Body of pancreas (tissue), 4 donors: ENCODE results near the gene PRR5L.

Experiments
- POLR2A ChIP-seq, 3 donors: fragments of 450-650 bp; IDR thresholded peaks; one replicate each; pipeline ENCODE4 v1.6.1; 2016; ENCODE audit warnings: antibody characterized with exemption in 3 of 3, mild to moderate bottlenecking in 2 of 3
- TF ChIP-seq, protein P1 (sequence below), 7 experiments: fragments of 450-650 bp in 4 of 7; fragments of 200-600 bp in 3 of 7; sonication (generic) in 3 of 7; IDR thresholded peaks; one replicate each; pipeline ENCODE4 v1.5.1; 2016 to 2019; ENCODE audit warnings: antibody characterized with exemption in 7 of 7

DNA sequence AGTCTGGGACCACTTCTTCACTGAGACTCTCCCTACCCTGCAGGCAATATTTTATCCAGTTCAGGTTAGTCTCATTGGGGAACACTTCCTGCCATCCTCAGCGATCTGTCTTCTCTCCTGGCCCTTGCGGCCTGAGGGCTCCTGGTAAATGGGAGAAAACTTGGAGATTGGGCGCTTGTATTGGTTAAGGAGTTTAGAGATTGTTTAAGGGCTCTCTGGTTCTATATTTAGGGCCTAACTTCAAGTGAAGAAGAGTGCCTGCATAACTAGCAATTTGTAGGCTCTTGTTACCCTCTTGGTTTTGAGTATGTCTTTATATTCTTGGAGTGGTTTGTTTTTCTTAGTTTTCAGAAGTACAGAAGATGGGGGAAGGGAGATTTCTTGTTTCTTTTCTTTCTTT, 141.3 kb downstream of the PRR5L start:
- TF ChIP-seq POLR2A (IDR thresholded peaks at IDR 0.05): no peak
- TF ChIP-seq, protein P1, sequence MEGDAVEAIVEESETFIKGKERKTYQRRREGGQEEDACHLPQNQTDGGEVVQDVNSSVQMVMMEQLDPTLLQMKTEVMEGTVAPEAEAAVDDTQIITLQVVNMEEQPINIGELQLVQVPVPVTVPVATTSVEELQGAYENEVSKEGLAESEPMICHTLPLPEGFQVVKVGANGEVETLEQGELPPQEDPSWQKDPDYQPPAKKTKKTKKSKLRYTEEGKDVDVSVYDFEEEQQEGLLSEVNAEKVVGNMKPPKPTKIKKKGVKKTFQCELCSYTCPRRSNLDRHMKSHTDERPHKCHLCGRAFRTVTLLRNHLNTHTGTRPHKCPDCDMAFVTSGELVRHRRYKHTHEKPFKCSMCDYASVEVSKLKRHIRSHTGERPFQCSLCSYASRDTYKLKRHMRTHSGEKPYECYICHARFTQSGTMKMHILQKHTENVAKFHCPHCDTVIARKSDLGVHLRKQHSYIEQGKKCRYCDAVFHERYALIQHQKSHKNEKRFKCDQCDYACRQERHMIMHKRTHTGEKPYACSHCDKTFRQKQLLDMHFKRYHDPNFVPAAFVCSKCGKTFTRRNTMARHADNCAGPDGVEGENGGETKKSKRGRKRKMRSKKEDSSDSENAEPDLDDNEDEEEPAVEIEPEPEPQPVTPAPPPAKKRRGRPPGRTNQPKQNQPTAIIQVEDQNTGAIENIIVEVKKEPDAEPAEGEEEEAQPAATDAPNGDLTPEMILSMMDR (IDR thresholded peaks at IDR 0.05): no peak
